IPS DF 4.7 (cell line): Measurements from ENCODE around the gene TUT1.

Experiments
- DNase-seq: peaks from one replicate; pipeline ENCODE4 v3.0.0-alpha.2; 2013; ENCODE audit warnings: low spot score; ENCODE audit errors: extremely low read depth

Gene TUT1

GRCh38 chr11:62542750-62543567 lies 48.4 kb downstream of the TUT1 start:
- no peak for DNase-seq

- no peak for DNase-seq
Measured at GRCh38 chr11:62542111-62542745, 49.1 kb downstream of the TUT1 start.

GRCh38 chr11:62540804-62541701 lies 50.3 kb downstream of the TUT1 start:
- DNase-seq: no peak

- no peak for DNase-seq
Measured at GRCh38 chr11:62539238-62539925, 51.9 kb downstream of the TUT1 start.

- no peak for DNase-seq
Measured at GRCh38 chr11:62538470-62539237, 52.7 kb downstream of the TUT1 start.

- DNase-seq: no peak
Measured at GRCh38 chr11:62536301-62536957, 54.9 kb downstream of the TUT1 start.

GRCh38 chr11:62535802-62536201 lies 55.5 kb downstream of the TUT1 start:
- DNase-seq: no peak

GRCh38 chr11:62534779-62535545 lies 56.4 kb downstream of the TUT1 start:
- no peak for DNase-seq

GRCh38 chr11:62532096-62532495 lies 59.2 kb downstream of the TUT1 start:
- no peak for DNase-seq
